Breast epithelium (tissue), 4 donors: ENCODE results near the gene TIMM22. TPM values are rescaled to one million over a fixed set of nuclear protein-coding genes. Genes with fewer than 3 reads are reported as not detected.
"Not testable (repeated sequence)": the region's sequence is repeated elsewhere in the genome, so short reads cannot be mapped to it uniquely, and the experiment has no call there.

Source experiments
- DNase-seq, 2 donors: peaks; one replicate each; pipeline ENCODE4 v3.0.0-alpha.2; 2019; ENCODE audit warnings: low spot score in 2 of 2
- H3K27ac ChIP-seq, 2 donors: fragments of 200-600 bp; sonication (generic) in 1 of 2; one replicate each; pipeline ENCODE4 v1.5.1; 2016 to 2019; ENCODE audit warnings: mild to moderate bottlenecking in 1 of 2
- H3K27me3 ChIP-seq, 2 donors: fragments of 200-600 bp; sonication (generic) in 1 of 2; one replicate each; pipeline versions ENCODE4 v1.5.1 to v1.6.0; 2017 to 2019; ENCODE audit warnings: control low read depth in 1 of 2, mild to moderate bottlenecking in 1 of 2
- H3K36me3 ChIP-seq: fragments of 200-600 bp; one replicate; pipeline ENCODE4 v1.5.1; 2019
- H3K4me1 ChIP-seq, 2 donors: fragments of 200-600 bp; sonication (generic); one replicate each; pipeline ENCODE4 v1.5.1; 2016 to 2019; ENCODE audit warnings: control low read depth in 1 of 2
- H3K4me3 ChIP-seq, 3 donors: fragments of 200-600 bp; sonication (generic); 1 replicate in 2 of 3; 2 replicates in 1 of 3; pipeline ENCODE4 v1.5.1; 2016 to 2019; ENCODE audit warnings: mild to moderate bottlenecking in 3 of 3, moderate library complexity in 2 of 3
- H3K9me3 ChIP-seq, 2 donors: fragments of 200-600 bp; sonication (generic) in 1 of 2; one replicate each; pipeline ENCODE4 v1.5.1; 2016 to 2019; ENCODE audit warnings: control low read depth in 1 of 2
- CTCF ChIP-seq, 3 donors: fragments of 450-650 bp; IDR thresholded peaks; one replicate each; pipeline ENCODE4 v1.5.1; 2016 to 2017; ENCODE audit warnings: antibody characterized with exemption in 3 of 3, mild to moderate bottlenecking in 3 of 3, moderate library complexity in 3 of 3
- POLR2A ChIP-seq: fragments of 450-650 bp; IDR thresholded peaks from one replicate; pipeline ENCODE4 v1.6.1; 2016; ENCODE audit warnings: antibody characterized with exemption, mild to moderate bottlenecking, moderate library complexity
- POLR2AphosphoS5 ChIP-seq, 3 donors: sonication (generic); formaldehyde crosslinking; IDR thresholded peaks; one replicate each; pipeline ENCODE4 v1.6.1; 2017; ENCODE audit warnings: antibody characterized with exemption in 3 of 3
- intact Hi-C: fragments of 100-400 bp; cut with DNase I; formaldehyde crosslinking; loops from one replicate; pipeline ENCODE4 v1.15.1; 2023; ENCODE audit warnings: low total_unique reads
- total RNA-seq, 3 donors: library from RNA; depleted of rRNA; stranded (reverse); fragments of >200 nt; gene quantifications; one replicate each; pipeline ENCODE4 v1.1.0, GENCODE V29; 2016

Gene TIMM22
- total RNA-seq, 3 donors from 2014 or later = 10.1 to 12.0 (median 10.8) TPM

- Histone ChIP-seq H3K9me3 (no peaks in the 10 kb centered on the region), H3K4me3 (peak overlapping the region in 1 of 3 donors; percentile 3), H3K36me3 (no peaks in the 10 kb centered on the region), H3K27ac (no peak overlapping the region), H3K4me1 (no peaks in the 10 kb centered on the region), H3K27me3 (no peaks in the 10 kb centered on the region)
- no peak for TF ChIP-seq POLR2AphosphoS5 (IDR thresholded peaks at IDR 0.05)
- TF ChIP-seq POLR2A = no peak
- no peak for TF ChIP-seq CTCF (IDR thresholded peaks at IDR 0.05)
- intact Hi-C loops = no loop called here
- no peak for DNase-seq
Measured at GRCh38 chr17:968812-969730, 27.9 kb upstream of the TIMM22 start.

GRCh38 chr17:969811-970355 lies 27.0 kb upstream of the TIMM22 start:
- Histone ChIP-seq H3K27me3 (no peaks in the 10 kb centered on the region), H3K4me1 (no peaks in the 10 kb centered on the region), H3K36me3 (no peaks in the 10 kb centered on the region), H3K4me3 (peak overlapping the region in 2 of 3 donors; percentile 3 to 7), H3K27ac (no peak overlapping the region), H3K9me3 (no peaks in the 10 kb centered on the region)
- intact Hi-C loops = no loop called here
- no peak for DNase-seq
- TF ChIP-seq CTCF (IDR thresholded peaks at IDR 0.05) = no peak
- no peak for TF ChIP-seq POLR2AphosphoS5 (IDR thresholded peaks at IDR 0.05)
- no peak for TF ChIP-seq POLR2A

DNA sequence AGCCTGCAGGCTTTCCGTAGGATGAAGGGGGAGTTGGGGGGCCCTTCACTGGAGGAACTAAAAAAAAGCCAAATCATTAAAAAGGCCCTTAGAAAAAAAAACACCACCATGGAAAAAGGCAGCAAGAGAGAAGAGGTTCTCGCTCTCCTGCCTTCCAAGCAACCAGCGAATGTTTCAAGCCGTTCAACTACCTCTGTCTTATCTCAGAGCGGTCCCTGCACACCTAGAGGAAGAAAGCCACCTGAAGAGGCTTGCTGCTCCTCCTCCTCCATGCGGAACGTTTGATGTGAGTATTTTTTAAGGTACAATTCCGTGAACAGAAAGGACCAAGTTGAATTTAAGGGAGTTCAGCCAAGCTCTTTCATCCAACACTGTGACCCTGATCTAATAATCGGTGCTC lies 26.6 kb upstream of the TIMM22 start:
- DNase-seq = no peak
- Histone ChIP-seq H3K4me1 (no peaks in the 10 kb centered on the region), H3K36me3 (no peaks in the 10 kb centered on the region), H3K4me3 (no peak overlapping the region), H3K27ac (no peak overlapping the region), H3K27me3 (no peaks in the 10 kb centered on the region), H3K9me3 (no peaks in the 10 kb centered on the region)
- TF ChIP-seq POLR2AphosphoS5 (IDR thresholded peaks at IDR 0.05) (no peak), CTCF (IDR thresholded peaks at IDR 0.05) (no peak), POLR2A (no peak)
- intact Hi-C loops = no loop called here

DNA sequence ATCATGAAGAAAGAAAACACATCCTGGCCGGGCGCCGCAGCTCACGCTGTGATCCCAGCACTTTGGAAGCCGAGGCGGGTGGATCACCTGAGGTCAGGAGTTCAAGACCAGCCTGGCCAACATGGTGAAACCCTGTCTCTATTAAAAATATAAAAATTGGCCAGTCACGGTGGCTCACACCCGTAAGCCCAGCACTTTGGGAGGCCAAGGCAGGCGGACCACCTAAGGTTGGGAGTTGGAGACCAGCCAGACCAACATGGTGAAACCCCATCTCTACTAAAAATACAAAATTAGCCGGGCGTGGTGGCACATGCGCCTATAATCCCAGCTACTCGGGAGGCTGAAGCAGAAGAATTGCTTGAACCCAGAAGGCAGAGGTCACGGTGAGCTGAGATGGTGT lies 25.1 kb upstream of the TIMM22 start:
- H3K27me3 ChIP-seq, H3K36me3 ChIP-seq, H3K4me1 ChIP-seq, intact Hi-C loops, H3K4me3 ChIP-seq, DNase-seq, H3K9me3 ChIP-seq, H3K27ac ChIP-seq: not testable (repeated sequence)

DNA sequence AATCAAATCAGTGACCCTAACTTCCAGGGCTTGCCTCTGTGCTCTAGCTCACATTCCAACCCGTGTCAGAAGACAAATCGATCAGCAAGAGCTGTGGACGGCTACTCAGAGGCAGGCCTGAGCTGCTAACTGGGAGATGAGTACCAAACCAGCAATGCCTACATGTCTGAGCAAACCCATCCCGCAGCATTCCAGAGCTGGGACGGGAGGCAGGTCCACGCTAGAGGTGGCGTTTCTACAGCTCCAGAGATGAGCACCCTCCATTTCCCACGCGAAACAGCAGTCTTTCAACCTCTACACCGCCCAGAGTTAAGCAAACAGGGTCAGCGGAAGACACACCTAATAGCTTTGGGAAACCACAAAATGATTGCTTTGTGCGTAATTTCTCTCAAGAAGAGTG lies 23.9 kb upstream of the TIMM22 start:
- intact Hi-C loops = no loop called here
- DNase-seq = no peak

GRCh38 chr17:974778-975177 lies 22.2 kb upstream of the TIMM22 start:
- DNase-seq, H3K36me3 ChIP-seq, H3K27me3 ChIP-seq, H3K4me3 ChIP-seq, intact Hi-C loops, H3K4me1 ChIP-seq, H3K27ac ChIP-seq, H3K9me3 ChIP-seq: not testable (repeated sequence)

More for the DNA sequence above, 23.9 kb upstream of the TIMM22 start:
- Histone ChIP-seq H3K27ac (no peak overlapping the region), H3K27me3 (no peaks in the 10 kb centered on the region), H3K9me3 (no peaks in the 10 kb centered on the region), H3K36me3 (no peaks in the 10 kb centered on the region), H3K4me3 (no peak overlapping the region), H3K4me1 (peaks cover 0 to under 1% of the 10 kb centered on the region in 2 donors)
- TF ChIP-seq POLR2AphosphoS5 (IDR thresholded peaks at IDR 0.05) (no peak), POLR2A (no peak), CTCF (IDR thresholded peaks at IDR 0.05) (no peak)
